ENCODE results near the gene FHAD1.

DNA sequence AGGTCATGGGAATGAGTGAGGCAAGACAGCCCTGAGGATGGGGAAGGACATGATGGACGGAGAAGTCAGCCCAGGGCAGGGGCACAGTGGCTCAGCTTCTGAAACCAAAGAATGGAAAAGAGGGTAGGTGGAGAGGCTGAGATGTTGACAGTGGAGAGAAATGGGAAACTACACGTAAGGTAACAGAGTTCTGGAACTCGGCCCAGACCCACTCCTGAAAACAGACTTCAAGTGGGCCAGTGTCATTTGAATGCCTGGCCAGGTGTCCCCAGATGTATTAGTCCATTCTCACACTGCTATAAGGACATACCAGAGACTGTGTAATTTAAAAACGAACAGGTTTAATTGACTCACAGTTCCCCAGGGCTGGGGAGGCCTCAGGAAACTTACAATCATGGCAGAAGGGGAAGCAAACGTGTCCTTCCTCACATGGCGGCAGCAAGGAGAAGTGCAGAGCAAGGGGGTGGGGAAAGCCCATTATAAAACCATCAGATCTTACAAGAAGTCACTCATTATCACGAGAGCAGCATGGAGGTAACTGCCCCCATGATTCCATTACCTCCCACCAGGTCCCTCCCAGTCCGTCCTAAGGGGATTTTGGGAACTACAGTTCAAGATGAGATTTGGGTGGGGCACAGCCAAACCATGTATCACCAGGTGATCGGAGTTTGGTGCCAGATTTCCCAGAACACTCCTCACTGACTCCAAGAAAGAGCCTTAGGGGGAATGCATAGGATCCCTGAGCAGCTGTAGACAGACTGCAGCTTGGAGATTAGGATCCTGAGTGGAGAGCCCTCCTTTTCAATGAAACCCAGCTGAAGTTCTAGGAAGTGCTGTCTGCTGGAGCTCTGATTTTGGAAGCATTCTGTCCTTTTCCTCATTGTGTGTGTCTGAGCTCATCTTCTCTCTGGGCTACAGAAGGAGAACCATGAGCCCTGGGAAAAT lies 40.3 kb downstream of the FHAD1 start:
- TF ChIP-seq, protein P1, sequence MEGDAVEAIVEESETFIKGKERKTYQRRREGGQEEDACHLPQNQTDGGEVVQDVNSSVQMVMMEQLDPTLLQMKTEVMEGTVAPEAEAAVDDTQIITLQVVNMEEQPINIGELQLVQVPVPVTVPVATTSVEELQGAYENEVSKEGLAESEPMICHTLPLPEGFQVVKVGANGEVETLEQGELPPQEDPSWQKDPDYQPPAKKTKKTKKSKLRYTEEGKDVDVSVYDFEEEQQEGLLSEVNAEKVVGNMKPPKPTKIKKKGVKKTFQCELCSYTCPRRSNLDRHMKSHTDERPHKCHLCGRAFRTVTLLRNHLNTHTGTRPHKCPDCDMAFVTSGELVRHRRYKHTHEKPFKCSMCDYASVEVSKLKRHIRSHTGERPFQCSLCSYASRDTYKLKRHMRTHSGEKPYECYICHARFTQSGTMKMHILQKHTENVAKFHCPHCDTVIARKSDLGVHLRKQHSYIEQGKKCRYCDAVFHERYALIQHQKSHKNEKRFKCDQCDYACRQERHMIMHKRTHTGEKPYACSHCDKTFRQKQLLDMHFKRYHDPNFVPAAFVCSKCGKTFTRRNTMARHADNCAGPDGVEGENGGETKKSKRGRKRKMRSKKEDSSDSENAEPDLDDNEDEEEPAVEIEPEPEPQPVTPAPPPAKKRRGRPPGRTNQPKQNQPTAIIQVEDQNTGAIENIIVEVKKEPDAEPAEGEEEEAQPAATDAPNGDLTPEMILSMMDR (IDR thresholded peaks at IDR 0.05): no peak
- no peak for TF ChIP-seq EZH2 (IDR thresholded peaks at IDR 0.05; ENCODE audit: borderline replicate concordance, insufficient read depth, low read depth, low read length, poor library complexity, severe bottlenecking)
